Measurements from ENCODE around the gene FASTKD2. TPM values are rescaled to one million over a fixed set of nuclear protein-coding genes. Genes with fewer than 3 reads are reported as not detected.

The FASTKD2 gene
- total and polyA plus RNA-seq, 9 donors: 14.3 to 29.0 (median 23.1) TPM

DNA sequence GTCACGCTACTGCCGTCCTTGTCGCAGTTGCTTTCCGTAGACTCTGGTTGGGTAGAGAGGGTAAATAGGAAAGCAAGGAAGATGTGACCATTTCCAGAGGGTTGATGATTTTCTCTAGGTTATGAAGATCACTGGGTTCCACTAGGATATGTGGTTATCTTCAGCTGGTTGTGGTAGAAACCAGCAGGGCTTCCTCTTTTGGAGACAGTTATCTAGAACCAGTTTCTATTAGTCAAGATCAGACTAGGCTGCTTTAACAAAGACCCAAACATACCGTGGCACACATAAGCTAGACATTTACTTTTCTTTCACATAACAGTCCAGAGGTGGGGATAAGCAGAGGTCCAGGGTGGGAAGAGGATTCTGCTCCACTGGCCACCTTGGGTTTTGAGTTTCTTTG, 59.6 kb downstream of the FASTKD2 start:
- Histone ChIP-seq H3K27ac (no peak overlapping the region), H3K4me1 (ENCODE audit: insufficient read depth) (peaks cover 8% of the 10 kb centered on the region), H3K9me3 (no peaks in the 10 kb centered on the region), H3K27me3 (no peaks in the 10 kb centered on the region), H3K36me3 (no peaks in the 10 kb centered on the region), H3K4me3 (no peak overlapping the region)
- DNase-seq: no peak
- intact Hi-C loops (cut with DNase I): no loop called here
- TF ChIP-seq EP300 (IDR thresholded peaks at IDR 0.05): no peak
- TF ChIP-seq POLR2A (IDR thresholded peaks at IDR 0.05): no peak
- TF ChIP-seq CTCF (IDR thresholded peaks at IDR 0.05): no peak
- 96% methylated on average over 5 of the region's 5 CpGs for WGBS, 3 donors

DNA sequence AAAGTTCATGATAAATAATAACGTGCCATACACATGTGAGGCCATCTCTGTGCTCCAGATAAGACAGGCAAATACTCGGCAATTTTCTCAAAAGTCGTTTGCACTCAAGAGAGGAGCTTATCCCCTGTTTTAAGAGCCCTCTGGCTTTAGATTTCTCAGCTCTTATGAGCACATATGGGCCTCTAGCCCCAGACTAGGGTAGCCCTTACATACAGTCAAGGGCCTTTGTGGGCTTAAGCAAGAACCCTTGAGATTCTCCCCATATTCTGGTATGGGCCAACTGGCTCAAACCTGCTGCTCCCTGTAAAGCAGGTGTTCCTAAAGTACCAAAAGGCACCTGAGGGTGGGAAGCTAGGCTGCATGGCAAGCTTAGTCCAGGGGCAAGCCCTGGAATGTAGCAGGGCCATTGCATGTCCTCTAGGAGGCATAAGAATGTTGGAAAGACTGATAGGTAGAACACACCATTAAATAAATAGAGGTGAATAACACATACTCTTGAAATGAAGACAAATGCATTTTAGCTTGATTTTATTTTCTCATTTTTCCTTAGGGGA, 66.1 kb downstream of the FASTKD2 start:
- H3K27ac ChIP-seq: no peak overlapping the region
- H3K9me3 ChIP-seq: peaks cover 0 to 2% of the 10 kb centered on the region in 2 donors
- WGBS, 3 donors: 75 to 90% (median 78%) methylated on average over 3 of the region's 3 CpGs
- no peak overlapping the region for H3K4me3 ChIP-seq
- no peaks in the 10 kb centered on the region for H3K4me1 ChIP-seq (ENCODE audit: insufficient read depth)
- H3K27me3 ChIP-seq: no peaks in the 10 kb centered on the region
- no peaks in the 10 kb centered on the region for H3K36me3 ChIP-seq
- intact Hi-C loops (cut with DNase I): no loop called here
- DNase-seq: no peak
- no peak for TF ChIP-seq POLR2A (IDR thresholded peaks at IDR 0.05)
- no peak for TF ChIP-seq CTCF (IDR thresholded peaks at IDR 0.05)
- TF ChIP-seq EP300 (IDR thresholded peaks at IDR 0.05): no peak

GRCh38 chr2:206832873-206833272, 67.5 kb downstream of the FASTKD2 start:
- Histone ChIP-seq H3K4me3 (no peak overlapping the region), H3K27me3 (no peaks in the 10 kb centered on the region), H3K27ac (no peak overlapping the region), H3K4me1 (ENCODE audit: insufficient read depth) (no peaks in the 10 kb centered on the region), H3K9me3 (peaks cover 0 to 2% of the 10 kb centered on the region in 2 donors), H3K36me3 (no peaks in the 10 kb centered on the region)
- TF ChIP-seq POLR2A (IDR thresholded peaks at IDR 0.05): no peak
- no peak for TF ChIP-seq CTCF (IDR thresholded peaks at IDR 0.05)
- TF ChIP-seq EP300 (IDR thresholded peaks at IDR 0.05): no peak
- intact Hi-C loops (cut with DNase I): no loop called here
- 21 to 30% (median 28%) methylated on average over 2 of the region's 2 CpGs for WGBS, 3 donors
- DNase-seq: no peak

DNA sequence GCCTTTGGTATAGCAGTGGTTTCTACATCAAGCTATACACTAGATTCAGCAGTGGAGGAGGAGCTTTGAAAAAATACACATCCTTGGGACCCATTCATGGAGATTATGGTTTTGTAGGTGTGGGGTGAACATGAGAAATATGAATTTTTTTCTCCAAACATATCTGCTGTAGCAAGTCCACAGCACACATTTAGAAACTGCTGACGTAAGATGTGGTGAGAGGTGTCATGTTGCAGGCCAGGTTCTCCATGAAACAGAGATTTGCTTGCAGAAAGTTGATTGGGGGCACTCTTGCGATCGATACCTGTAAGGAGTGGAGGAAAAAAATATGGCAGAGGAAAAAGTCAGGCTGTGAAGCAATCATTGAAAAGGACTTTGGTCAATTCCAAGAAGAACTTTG, 67.9 kb downstream of the FASTKD2 start:
- WGBS, 3 donors: 92 to 96% (median 95%) methylated on average over 3 of the region's 3 CpGs
- no peak overlapping the region for H3K27ac ChIP-seq

More for the DNA sequence above, 67.9 kb downstream of the FASTKD2 start:
- intact Hi-C loops (cut with DNase I): no loop called here
- TF ChIP-seq POLR2A (IDR thresholded peaks at IDR 0.05) (no peak), CTCF (IDR thresholded peaks at IDR 0.05) (no peak), EP300 (IDR thresholded peaks at IDR 0.05) (no peak)
- Histone ChIP-seq H3K4me1 (ENCODE audit: insufficient read depth) (no peaks in the 10 kb centered on the region), H3K36me3 (no peaks in the 10 kb centered on the region), H3K4me3 (no peak overlapping the region), H3K27me3 (no peaks in the 10 kb centered on the region), H3K9me3 (peaks cover 0 to 2% of the 10 kb centered on the region in 2 donors)
- DNase-seq: no peak

Measured in ovary (tissue), 9 donors.